GM23338 (cell line): ENCODE results near the gene NPC1L1.

Experiments used
- CREB1 ChIP-seq: fragments of 250-450 bp; sonication (Bioruptor Pico); IDR thresholded peaks from 2 replicates; pipeline ENCODE4 v1.5.0; 2020; ENCODE audit warnings: low read depth, mild to moderate bottlenecking, moderate library complexity
- CTCF ChIP-seq, 2 experiments: fragments of 200-600 bp in 1 of 2; sonication (generic) in 1 of 2; conservative IDR thresholded peaks; 2 replicates each; pipeline versions ENCODE4 v1.5.1 to v1.6.1; 2016 to 2017; ENCODE audit warnings: antibody characterized with exemption in 2 of 2, low read depth in 2 of 2, mild to moderate bottlenecking in 2 of 2, moderate library complexity in 1 of 2
- ETS1 ChIP-seq: IDR thresholded peaks from 2 replicates; pipeline ENCODE4 v1.6.1; 2016; ENCODE audit warnings: antibody characterized with exemption
- EZH2 ChIP-seq: fragments of 200-600 bp; sonication (generic); IDR thresholded peaks from one replicate; pipeline ENCODE4 v1.8.0; 2017; ENCODE audit warnings: antibody characterized with exemption, mild to moderate bottlenecking, low read depth; ENCODE audit not compliant: unreplicated experiment
- EZH2phosphoT487 ChIP-seq: fragments of 200-600 bp; sonication (generic); IDR thresholded peaks from one replicate; pipeline ENCODE4 v1.8.1; 2018; ENCODE audit warnings: antibody characterized with exemption; ENCODE audit not compliant: unreplicated experiment
- JUNB ChIP-seq: IDR thresholded peaks from one replicate; pipeline ENCODE4 v1.6.1; 2016; ENCODE audit warnings: antibody characterized with exemption; ENCODE audit not compliant: unreplicated experiment
- NANOG ChIP-seq: IDR thresholded peaks from 2 replicates; pipeline ENCODE4 v1.6.1; 2016; ENCODE audit warnings: antibody characterized with exemption, borderline replicate concordance
- POLR2AphosphoS5 ChIP-seq: IDR thresholded peaks from 2 replicates; pipeline ENCODE4 v1.6.1; 2016; ENCODE audit warnings: antibody characterized with exemption, low read depth
- REST ChIP-seq: IDR thresholded peaks from one replicate; pipeline ENCODE4 v1.6.1; 2018; ENCODE audit warnings: antibody characterized with exemption; ENCODE audit not compliant: unreplicated experiment
- STAT1 ChIP-seq: IDR thresholded peaks from one replicate; pipeline ENCODE4 v1.6.1; 2016; ENCODE audit warnings: antibody characterized with exemption; ENCODE audit not compliant: unreplicated experiment
- ZNF114 ChIP-seq: fragments of 250-450 bp; sonication (Bioruptor Pico); IDR thresholded peaks from 2 replicates; pipeline ENCODE4 v1.5.0; 2020; ENCODE audit warnings: mild to moderate bottlenecking, moderate library complexity
- ZNF331 ChIP-seq: fragments of 250-450 bp; sonication (Bioruptor Pico); IDR thresholded peaks from 2 replicates; pipeline ENCODE4 v1.5.0; 2020; ENCODE audit warnings: low read depth, mild to moderate bottlenecking, moderate library complexity
- ZNF462 ChIP-seq: fragments of 250-450 bp; sonication (Bioruptor Pico); IDR thresholded peaks from 2 replicates; pipeline ENCODE4 v1.5.0; 2020; ENCODE audit warnings: mild to moderate bottlenecking, moderate library complexity

GRCh38 chr7:44537442-44537841 is 3.7 kb downstream of the NPC1L1 start:
- TF ChIP-seq CTCF (conservative IDR thresholded peaks at IDR 0.05; ENCODE audit: low read depth in 2 of 2) (no peak), ZNF331 (CRISPR knock-in tag) (no peak), EZH2phosphoT487 (no peak), ZNF114 (CRISPR knock-in tag) (no peak), EZH2 (no peak), POLR2AphosphoS5 (no peak), ETS1 (no peak), JUNB (no peak), CREB1 (CRISPR knock-in tag) (no peak), REST (no peak), NANOG (no peak), ZNF462 (CRISPR knock-in tag) (no peak), STAT1 (no peak)
